ENCODE results near the gene CHMP4A. TPM values are rescaled to one million over a fixed set of nuclear protein-coding genes. Genes with fewer than 3 reads are reported as not detected.

The CHMP4A gene
- total RNA-seq, 1 donor from 2014 or later, result 33.1 TPM

- no peak for DNase-seq
- Histone ChIP-seq H3K4me3 (no peak overlapping the region), H3K27ac (replicated peaks) (no peak overlapping the region), H3K9me3 (replicated peaks) (no peaks in the 10 kb centered on the region), H3K4me1 (peaks cover 36% of the 10 kb centered on the region), H3K27me3 (ENCODE audit: low read depth) (no peaks in the 10 kb centered on the region), H3K36me3 (peaks cover 54% of the 10 kb centered on the region)
- TF ChIP-seq CTCF (IDR thresholded peaks at IDR 0.05; ENCODE audit: borderline replicate concordance), result no peak
- intact Hi-C loops (cut with micrococcal nuclease), result no loop called here
These were observed 22.9 kb downstream of the CHMP4A start for GRCh38 chr14:24190416-24190815.

DNA sequence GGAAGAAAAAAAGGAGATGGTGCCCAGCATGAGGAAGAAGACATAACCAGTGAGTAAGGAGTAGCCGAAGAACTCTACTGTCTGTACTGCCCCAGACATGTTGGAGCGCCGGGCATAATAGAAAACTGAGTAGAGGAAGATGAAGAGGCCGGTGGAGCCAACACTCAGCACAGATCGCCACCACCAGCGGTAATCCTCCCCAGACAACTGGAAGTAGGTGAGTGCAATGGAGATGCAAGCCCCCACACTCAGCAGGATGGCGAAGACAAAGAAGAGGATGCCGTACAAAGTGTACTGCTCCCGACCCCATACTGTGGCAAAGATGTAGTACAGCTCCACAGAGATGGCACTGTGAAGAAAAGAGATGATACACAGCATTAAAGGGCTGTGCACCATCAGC, 23.8 kb downstream of the CHMP4A start:
- no peaks in the 10 kb centered on the region for H3K27me3 ChIP-seq (ENCODE audit: low read depth)
- H3K4me1 ChIP-seq, result peaks cover 27% of the 10 kb centered on the region
- H3K4me3 ChIP-seq, result no peak overlapping the region
- no peaks in the 10 kb centered on the region for H3K9me3 ChIP-seq (replicated peaks)
- TF ChIP-seq CTCF (IDR thresholded peaks at IDR 0.05; ENCODE audit: borderline replicate concordance), result no peak
- intact Hi-C loops (cut with micrococcal nuclease), result no loop called here
- peak overlapping the region; percentile 77 for H3K27ac ChIP-seq (replicated peaks)
- DNase-seq, result no peak
- H3K36me3 ChIP-seq, result peaks cover 63% of the 10 kb centered on the region

GRCh38 chr14:24189059-24189375, 24.3 kb downstream of the CHMP4A start:
- no peak for DNase-seq
- Histone ChIP-seq H3K27ac (replicated peaks) (peak overlapping the region; percentile 77), H3K4me3 (peak overlapping the region; percentile 83), H3K9me3 (replicated peaks) (no peaks in the 10 kb centered on the region), H3K36me3 (peaks cover 66% of the 10 kb centered on the region), H3K4me1 (peaks cover 22% of the 10 kb centered on the region), H3K27me3 (ENCODE audit: low read depth) (no peaks in the 10 kb centered on the region)
- intact Hi-C loops (cut with micrococcal nuclease), result no loop called here
- no peak for TF ChIP-seq CTCF (IDR thresholded peaks at IDR 0.05; ENCODE audit: borderline replicate concordance)

GRCh38 chr14:24188251-24189058, 24.8 kb downstream of the CHMP4A start, which contains the start of gene IPO4:
TSS of gene IPO4 (minus strand) at chr14:24188816. CDS start at chr14:24188787, 29 bp downstream.
- H3K4me3 ChIP-seq, result peak within 1 kb of the TSS; percentile 83
- no peaks in the 10 kb centered on the region for H3K27me3 ChIP-seq (ENCODE audit: low read depth)
- intact Hi-C loops (cut with micrococcal nuclease), result no loop called here
- peaks cover 68% of the 10 kb centered on the region for H3K36me3 ChIP-seq
- no peaks in the 10 kb centered on the region for H3K9me3 ChIP-seq (replicated peaks)
- peaks cover 21% of the 10 kb centered on the region for H3K4me1 ChIP-seq
- H3K27ac ChIP-seq (replicated peaks), result peak within 1 kb of the TSS; percentile 77
- DNase-seq, result peak; percentile 93
- TF ChIP-seq CTCF (IDR thresholded peaks at IDR 0.05; ENCODE audit: borderline replicate concordance), result no peak

DNA sequence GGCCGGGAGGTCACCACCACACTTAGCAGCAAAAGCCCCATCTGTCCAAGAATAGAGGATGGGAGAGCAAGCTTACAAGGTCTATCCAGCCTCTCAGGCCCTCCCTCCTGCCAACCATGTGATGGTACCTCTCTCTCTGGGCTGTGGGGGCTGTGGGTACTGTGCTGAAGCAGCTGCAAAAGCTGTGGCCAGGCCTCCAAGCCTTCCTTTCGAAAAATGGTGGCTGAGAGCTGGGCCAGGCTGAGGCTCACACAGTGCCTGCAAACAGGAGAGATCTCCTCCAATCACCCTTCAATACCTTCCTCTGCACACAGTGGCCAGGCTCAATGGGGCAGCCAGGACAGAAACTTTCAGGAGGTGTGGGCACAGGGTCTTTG, 25.8 kb downstream of the CHMP4A start:
- intact Hi-C loops (cut with micrococcal nuclease), result no loop called here
- Histone ChIP-seq H3K4me1 (peaks cover 21% of the 10 kb centered on the region), H3K36me3 (peaks cover 69% of the 10 kb centered on the region), H3K4me3 (peak overlapping the region; percentile 83), H3K9me3 (replicated peaks) (no peaks in the 10 kb centered on the region), H3K27me3 (ENCODE audit: low read depth) (no peaks in the 10 kb centered on the region), H3K27ac (replicated peaks) (no peak overlapping the region)
- no peak for DNase-seq
- no peak for TF ChIP-seq CTCF (IDR thresholded peaks at IDR 0.05; ENCODE audit: borderline replicate concordance)

Data from left ventricle myocardium inferior (tissue), 1 donor.